Muscle layer of duodenum (tissue), 2 donors: ENCODE results near the gene COL4A5.

Source experiments
- H3K27ac ChIP-seq: one replicate; pipeline ENCODE4 v1.7.0; 2013; ENCODE audit warnings: mild to moderate bottlenecking, low read length
- H3K27me3 ChIP-seq: one replicate; pipeline ENCODE4 v1.7.0; 2013; ENCODE audit warnings: low read depth, mild to moderate bottlenecking, control low read depth, low read length
- H3K36me3 ChIP-seq, 2 donors: one replicate each; pipeline ENCODE4 v1.7.0; 2013; ENCODE audit warnings: low read length in 2 of 2, control low read depth in 1 of 2, mild to moderate bottlenecking in 1 of 2; ENCODE audit not compliant: insufficient read depth in 2 of 2, control insufficient read depth in 1 of 2
- H3K4me1 ChIP-seq, 2 donors: one replicate each; pipeline ENCODE4 v1.7.0; 2013; ENCODE audit warnings: low read length in 2 of 2, mild to moderate bottlenecking in 2 of 2, control low read depth in 1 of 2, moderate library complexity in 1 of 2; ENCODE audit not compliant: insufficient read depth in 2 of 2, control insufficient read depth in 1 of 2
- H3K4me3 ChIP-seq, 2 donors: one replicate each; pipeline ENCODE4 v1.7.0; 2013; ENCODE audit warnings: low read length in 2 of 2, low read depth in 1 of 2, mild to moderate bottlenecking in 1 of 2
- H3K9me3 ChIP-seq, 2 donors: one replicate each; pipeline ENCODE4 v1.7.0; 2013; ENCODE audit warnings: low read length in 2 of 2, control low read depth in 1 of 2, mild to moderate bottlenecking in 1 of 2; ENCODE audit not compliant: control insufficient read depth in 1 of 2
- donor health status: healthy.

The COL4A5 gene

GRCh38 chrX:108734426-108734825, 294.8 kb downstream of the COL4A5 start:
- Histone ChIP-seq H3K4me1 (peaks cover 0 to 23% of the 10 kb centered on the region in 2 donors), H3K27ac (no peak overlapping the region), H3K4me3 (no peak overlapping the region), H3K36me3 (no peaks in the 10 kb centered on the region), H3K9me3 (no peaks in the 10 kb centered on the region), H3K27me3 (peaks cover 3% of the 10 kb centered on the region)

GRCh38 chrX:108735091-108735678, 295.5 kb downstream of the COL4A5 start:
- Histone ChIP-seq H3K9me3 (no peaks in the 10 kb centered on the region), H3K4me3 (peak overlapping the region in 1 of 2 donors; percentile 57), H3K27me3 (peaks cover 3% of the 10 kb centered on the region), H3K27ac (no peak overlapping the region), H3K4me1 (peaks cover 0 to 23% of the 10 kb centered on the region in 2 donors), H3K36me3 (no peaks in the 10 kb centered on the region)

- H3K4me3 ChIP-seq: peak overlapping the region; percentile 37 to 57
- peaks cover 0 to 23% of the 10 kb centered on the region in 2 donors for H3K4me1 ChIP-seq
- H3K9me3 ChIP-seq: no peaks in the 10 kb centered on the region
- peaks cover 3% of the 10 kb centered on the region for H3K27me3 ChIP-seq
- H3K27ac ChIP-seq: no peak overlapping the region
- no peaks in the 10 kb centered on the region for H3K36me3 ChIP-seq
Measured at GRCh38 chrX:108735679-108736508, 296.3 kb downstream of the COL4A5 start.

- Histone ChIP-seq H3K27me3 (peaks cover 3% of the 10 kb centered on the region), H3K27ac (no peak within 1 kb of the TSS), H3K9me3 (no peaks in the 10 kb centered on the region), H3K4me3 (peak within 1 kb of the TSS; percentile 37 to 57), H3K36me3 (no peaks in the 10 kb centered on the region), H3K4me1 (peaks cover 0 to 23% of the 10 kb centered on the region in 2 donors)
Measured at GRCh38 chrX:108736509-108737479, 297.2 kb downstream of the COL4A5 start, which contains the start of gene IRS4. TSS of gene IRS4 (minus strand) at chrX:108736563.

GRCh38 chrX:108737754-108738153, 298.1 kb downstream of the COL4A5 start:
- Histone ChIP-seq H3K9me3 (no peaks in the 10 kb centered on the region), H3K4me3 (no peak overlapping the region), H3K4me1 (peaks cover 0 to 23% of the 10 kb centered on the region in 2 donors), H3K27ac (no peak overlapping the region), H3K27me3 (no peaks in the 10 kb centered on the region), H3K36me3 (no peaks in the 10 kb centered on the region)

GRCh38 chrX:108740299-108740774, 300.7 kb downstream of the COL4A5 start:
- Histone ChIP-seq H3K36me3 (no peaks in the 10 kb centered on the region), H3K27ac (no peak overlapping the region), H3K4me3 (no peak overlapping the region), H3K9me3 (no peaks in the 10 kb centered on the region), H3K4me1 (peaks cover 0 to 20% of the 10 kb centered on the region in 2 donors), H3K27me3 (no peaks in the 10 kb centered on the region)
